Inferior parietal cortex (tissue), 1 donor: ENCODE results near the gene CX3CR1.
A peak's percentile ranks its signal among the peaks of the same experiment; 100 is the strongest.

Experiments
- DNase-seq: peaks from one replicate; pipeline ENCODE4 v3.0.0-alpha.2; 2016; ENCODE audit errors: extremely low spot score

CX3CR1 gene

GRCh38 chr3:39292961-39293360 is 13.1 kb upstream of the CX3CR1 start:
- DNase-seq = no peak

- peak; percentile 80 for DNase-seq
Observed at GRCh38 chr3:39291903-39292329, 12.1 kb upstream of the CX3CR1 start.

- DNase-seq = no peak
Observed at GRCh38 chr3:39290255-39290654, 10.4 kb upstream of the CX3CR1 start.

GRCh38 chr3:39289107-39289506 is 9.3 kb upstream of the CX3CR1 start:
- no peak for DNase-seq

DNA sequence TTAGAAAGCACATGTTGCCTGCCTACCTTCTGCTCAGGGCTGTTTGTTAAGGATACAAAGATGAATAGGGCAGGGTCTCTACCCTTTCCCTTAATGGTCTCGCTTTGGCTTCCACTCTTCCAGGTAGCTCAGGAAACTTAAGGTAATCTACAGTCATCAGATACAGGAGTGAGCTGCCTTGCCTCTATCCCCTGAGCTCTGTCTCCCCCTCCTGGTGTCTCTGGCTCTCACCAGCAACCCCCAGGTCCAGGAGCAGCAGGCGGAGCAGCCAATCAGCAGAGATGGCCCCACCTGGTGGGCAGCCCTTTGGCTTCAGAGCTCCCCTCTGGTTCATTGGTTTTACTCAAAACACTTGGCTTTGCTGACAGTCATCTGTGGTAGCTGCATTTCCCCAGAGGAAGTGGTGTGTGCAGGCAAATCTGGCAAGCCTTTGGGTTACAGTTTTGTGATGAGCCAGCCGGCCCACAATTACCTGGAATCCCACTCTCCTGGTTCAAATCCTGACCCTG is 8.5 kb upstream of the CX3CR1 start:
- DNase-seq = peak; percentile 74

DNA sequence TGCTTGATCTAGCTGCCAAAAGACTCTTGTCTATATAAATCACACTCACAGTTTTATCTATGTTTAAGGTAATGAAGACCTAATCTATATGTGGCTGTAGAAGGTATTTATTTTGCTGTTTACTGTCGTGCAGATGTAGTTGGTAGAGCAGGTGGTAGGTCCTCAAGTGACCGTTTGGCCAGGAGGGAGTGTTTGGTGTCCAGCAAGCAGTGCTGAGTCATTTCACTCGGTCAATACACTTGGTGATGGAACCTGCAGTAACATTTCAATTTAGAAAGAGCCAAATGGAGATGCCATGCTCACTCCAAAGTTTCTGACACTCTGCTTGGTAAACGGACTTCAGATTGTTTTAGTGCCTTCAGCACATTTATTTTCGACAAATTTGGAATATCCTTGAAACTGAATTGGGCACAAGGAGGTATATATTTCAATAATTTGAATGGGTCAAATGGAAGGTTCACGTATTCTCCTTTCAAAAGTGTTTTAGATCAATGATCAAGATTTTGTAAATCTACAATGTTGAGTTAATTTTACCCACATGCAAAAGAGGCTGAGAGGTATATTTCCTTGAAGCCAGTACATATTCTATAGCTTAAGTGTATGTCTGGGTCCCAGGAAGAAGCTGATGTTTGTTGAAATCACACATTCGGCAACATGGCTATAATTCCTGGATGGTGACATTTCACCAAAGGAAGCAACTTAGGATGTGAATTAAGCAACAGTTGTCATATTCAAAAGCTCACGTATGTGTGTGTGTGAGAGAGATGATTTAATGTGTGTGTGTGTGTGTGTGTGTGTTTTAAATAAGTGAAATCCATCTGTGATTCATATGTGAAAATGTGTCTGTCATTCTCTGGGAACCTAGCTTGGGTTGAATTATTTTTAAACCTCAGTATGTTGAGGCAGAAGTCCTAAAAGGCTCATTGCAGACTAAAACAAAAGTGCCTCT is 7.7 kb upstream of the CX3CR1 start:
- DNase-seq = no peak

GRCh38 chr3:39286771-39287170 is 6.9 kb upstream of the CX3CR1 start:
- no peak for DNase-seq

DNA sequence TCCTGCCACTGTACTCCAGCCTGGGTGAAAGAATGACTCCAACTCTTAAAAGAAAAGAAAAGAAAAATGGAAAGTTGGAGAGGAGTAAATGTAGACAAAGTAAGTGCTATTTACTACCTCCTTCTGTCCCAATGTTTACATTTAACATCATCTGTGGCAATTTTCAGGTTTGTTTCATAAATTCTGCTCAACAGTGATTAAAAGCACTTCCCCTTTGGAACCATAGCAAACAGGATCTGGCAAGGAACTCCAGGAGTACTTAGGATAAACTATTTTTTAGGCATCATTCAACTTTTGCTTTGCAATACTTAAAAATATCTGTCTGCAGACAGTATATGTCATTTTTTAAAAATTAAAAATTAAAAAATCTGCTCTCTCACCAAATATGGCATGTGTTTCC is 5.5 kb upstream of the CX3CR1 start:
- DNase-seq = no peak

- no peak for DNase-seq
Observed at GRCh38 chr3:39284457-39284881, 4.6 kb upstream of the CX3CR1 start.

- DNase-seq = no peak
Observed at GRCh38 chr3:39282057-39282456, 2.2 kb upstream of the CX3CR1 start.

GRCh38 chr3:39281533-39281932 is 1.7 kb upstream of the CX3CR1 start:
- no peak for DNase-seq

GRCh38 chr3:39280571-39280970 is 735 bp upstream of the CX3CR1 start:
- no peak for DNase-seq

DNA sequence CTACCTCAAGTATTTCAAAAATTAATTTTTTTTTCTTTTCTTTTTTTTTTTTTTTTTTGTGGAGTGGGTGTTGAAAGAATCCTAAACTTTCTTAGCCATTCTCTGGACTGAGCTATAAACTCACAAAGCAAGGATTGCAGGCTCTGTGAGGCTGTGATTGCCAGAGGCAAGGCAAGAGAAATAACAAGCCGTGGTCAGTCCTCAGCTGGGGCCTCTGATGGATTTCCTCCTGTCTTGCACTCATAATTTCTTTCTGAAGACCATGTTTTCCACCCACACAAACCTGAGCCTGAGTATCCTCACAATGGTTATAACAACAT is 1.3 kb downstream of the CX3CR1 start:
- DNase-seq = no peak

- no peak for DNase-seq
Observed at GRCh38 chr3:39277893-39278615, 1.8 kb downstream of the CX3CR1 start.

- DNase-seq = no peak
Observed at GRCh38 chr3:39276746-39277145, 3.1 kb downstream of the CX3CR1 start.

GRCh38 chr3:39275963-39276593 is 3.8 kb downstream of the CX3CR1 start:
- no peak for DNase-seq

- no peak for DNase-seq
Observed at GRCh38 chr3:39275052-39275451, 4.8 kb downstream of the CX3CR1 start.

DNA sequence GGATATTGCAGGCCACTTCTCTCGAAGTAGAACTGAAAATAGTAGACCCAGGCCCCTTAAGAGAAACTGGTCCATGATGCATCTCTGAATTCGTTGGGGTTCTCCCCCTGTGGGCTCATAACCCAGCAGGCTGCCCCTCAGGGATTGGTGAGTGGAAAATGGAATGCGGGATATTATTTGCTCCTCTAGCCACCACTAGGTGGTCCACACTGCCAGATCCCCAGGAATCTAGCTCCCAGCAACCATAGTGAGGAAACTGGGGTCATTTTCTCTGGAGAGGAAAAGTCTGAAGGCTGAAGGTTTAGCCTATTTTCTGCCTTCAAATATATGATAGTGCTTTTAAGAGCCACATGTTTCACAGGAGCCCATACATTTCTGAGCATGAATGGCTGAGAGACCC is 6.7 kb downstream of the CX3CR1 start:
- no peak for DNase-seq

GRCh38 chr3:39272191-39272590 is 7.6 kb downstream of the CX3CR1 start:
- no peak for DNase-seq

GRCh38 chr3:39271363-39271914 is 8.4 kb downstream of the CX3CR1 start:
- no peak for DNase-seq

DNA sequence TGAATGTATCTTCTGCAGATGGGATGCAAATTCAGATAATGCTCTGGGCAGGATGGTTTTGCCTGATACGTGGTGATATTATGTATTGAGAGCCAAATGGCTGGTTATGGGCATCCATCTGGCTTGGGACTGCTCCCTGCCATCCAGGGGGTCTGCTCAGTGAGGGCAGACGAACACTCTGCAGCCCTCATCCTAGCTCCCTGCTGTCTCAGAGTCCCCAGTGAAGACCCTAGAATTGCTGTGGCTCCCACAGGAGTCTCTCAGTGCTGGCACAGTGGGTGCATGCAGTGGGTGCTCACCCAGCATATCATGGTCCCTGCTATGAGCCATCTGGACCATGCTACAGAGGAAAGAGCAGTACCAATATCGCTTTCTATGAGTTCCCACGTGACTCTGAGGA is 10.3 kb downstream of the CX3CR1 start:
- no peak for DNase-seq

- no peak for DNase-seq
Observed at GRCh38 chr3:39268549-39268900, 11.3 kb downstream of the CX3CR1 start.
